IPS-11a (cell line): ENCODE results near the gene KRT1.
"Not testable (repeated sequence)": the region's sequence is repeated elsewhere in the genome, so short reads cannot be mapped to it uniquely, and the experiment has no call there.

Experiments used
- H3K4me3 ChIP-seq: one replicate; pipeline ENCODE4 v1.5.1; 2013; ENCODE audit warnings: low read depth, low read length, control low read depth

Gene KRT1

DNA sequence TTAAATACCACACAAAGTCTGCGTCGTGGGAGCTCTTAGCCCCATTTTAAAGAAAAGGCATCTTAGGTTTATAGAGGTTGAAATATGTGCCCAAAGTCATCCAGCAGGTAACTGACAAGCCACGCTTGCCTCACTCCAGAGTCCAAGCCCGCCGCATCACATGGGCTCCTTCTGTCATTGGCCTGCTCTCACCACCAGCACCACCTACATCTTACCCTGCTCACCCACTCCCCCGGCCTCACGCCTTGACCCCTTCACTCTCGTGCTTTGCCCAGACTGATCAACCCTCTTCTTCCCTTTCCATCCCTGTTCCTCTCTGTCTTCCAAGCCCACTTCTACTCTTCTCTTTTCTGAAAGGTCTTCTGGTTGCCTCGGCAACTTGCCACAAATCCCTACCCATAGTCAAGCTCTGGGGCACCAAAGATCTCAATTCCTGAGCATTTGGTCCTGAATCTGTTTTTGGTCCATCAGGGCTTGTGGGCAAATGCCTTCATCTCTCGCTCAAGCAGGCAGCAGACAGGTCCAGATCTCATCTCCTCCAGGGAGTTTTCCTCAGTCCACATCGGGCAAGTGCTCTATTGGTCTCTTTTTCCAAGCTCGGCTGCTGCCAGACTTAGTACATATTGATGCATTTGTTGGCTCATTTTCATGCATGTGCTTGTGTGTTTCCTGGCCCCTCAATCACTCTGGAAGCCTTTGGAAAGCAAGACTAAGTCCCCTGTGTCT is 3.5 kb upstream of the KRT1 start:
- H3K4me3 ChIP-seq = no peak overlapping the region

DNA sequence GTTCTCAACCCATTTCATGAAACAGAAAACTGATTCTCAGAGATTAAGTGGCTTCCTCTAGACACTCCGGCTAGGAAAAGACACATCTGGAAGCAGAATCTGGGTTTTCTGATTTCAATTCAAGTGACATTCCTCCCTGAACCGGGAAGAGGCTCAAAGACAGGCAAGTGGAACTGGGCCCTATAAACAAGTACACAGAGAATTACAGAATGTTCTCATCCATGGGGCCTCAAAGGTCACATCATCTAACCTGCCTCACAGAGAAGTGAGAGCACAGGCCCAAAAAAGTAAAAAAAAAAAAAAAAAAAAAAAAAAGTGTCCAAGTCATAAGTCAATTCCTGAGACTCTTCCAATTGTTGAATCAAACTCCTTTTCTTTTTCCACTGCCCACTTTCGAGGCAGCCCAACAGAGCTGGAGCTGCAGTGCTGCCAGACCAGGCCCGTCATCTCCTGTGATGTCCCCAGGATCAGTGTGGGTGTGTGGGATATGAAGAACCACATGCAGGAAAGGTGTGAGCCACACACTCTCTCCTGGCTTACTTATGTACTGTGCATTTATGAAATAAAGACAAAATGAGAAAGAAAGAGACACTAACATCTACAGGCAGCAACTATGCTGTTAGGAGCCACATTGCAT is 2.8 kb upstream of the KRT1 start:
- H3K4me3 ChIP-seq = no peak overlapping the region

DNA sequence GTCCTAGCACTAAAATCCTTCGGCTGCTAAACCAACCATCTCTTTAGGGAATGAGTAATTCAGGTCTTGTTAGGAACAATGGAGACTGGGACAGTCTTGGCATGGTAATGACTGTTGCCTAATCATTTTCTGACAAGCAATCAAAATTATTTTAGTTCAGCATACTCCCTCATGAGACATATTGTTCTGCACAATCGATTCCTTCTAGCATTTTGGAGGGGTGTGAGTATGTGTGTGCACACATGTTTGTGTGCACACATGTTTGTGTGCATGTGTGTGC is 2.1 kb upstream of the KRT1 start:
- H3K4me3 ChIP-seq = no peak overlapping the region

GRCh38 chr12:52681526-52682380 is 1.5 kb upstream of the KRT1 start:
- no peak overlapping the region for H3K4me3 ChIP-seq

GRCh38 chr12:52679875-52680274 is 332 bp downstream of the KRT1 start:
- no peak overlapping the region for H3K4me3 ChIP-seq

DNA sequence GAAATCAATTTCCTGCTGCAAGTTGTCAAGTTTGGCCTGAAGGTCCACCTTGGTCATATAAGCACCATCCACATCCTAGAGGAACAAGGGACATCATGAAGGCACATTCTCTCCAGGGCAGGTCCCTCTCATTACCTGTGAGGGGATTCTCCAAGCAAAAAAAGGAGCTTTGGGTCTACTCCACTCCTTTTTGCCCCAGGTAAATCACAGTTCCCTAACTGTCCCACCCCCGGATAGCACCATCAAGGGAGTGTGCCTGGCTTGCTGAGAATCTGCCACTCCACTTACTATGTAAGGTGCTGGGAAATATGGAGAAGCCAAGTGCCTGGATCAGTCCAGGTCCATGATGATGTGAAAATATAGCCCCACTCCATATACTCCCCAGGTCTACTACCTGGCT is 2.5 kb downstream of the KRT1 start:
- H3K4me3 ChIP-seq = no peak overlapping the region

- H3K4me3 ChIP-seq = no peak overlapping the region
Observed at GRCh38 chr12:52677126-52677525, 3.1 kb downstream of the KRT1 start.

DNA sequence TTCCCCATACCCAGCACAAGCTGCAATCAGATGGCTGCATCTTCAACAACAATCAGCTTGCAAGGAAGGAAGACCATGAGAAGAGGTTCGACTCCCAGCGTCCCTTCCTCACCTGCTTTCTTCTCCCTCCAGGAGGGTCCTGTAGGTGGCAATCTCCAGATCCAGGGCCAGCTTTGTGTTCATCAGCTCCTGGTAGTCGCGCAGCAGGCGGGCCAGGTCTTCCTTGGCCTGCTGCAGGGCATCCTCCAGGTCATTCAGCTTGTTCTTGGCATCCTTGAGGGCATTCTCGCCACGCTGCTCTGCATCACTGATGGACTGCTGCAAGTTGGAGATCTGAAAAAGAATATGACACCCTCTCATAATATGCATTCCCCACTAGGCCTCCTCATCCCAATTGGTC is 4.0 kb downstream of the KRT1 start:
- no peak overlapping the region for H3K4me3 ChIP-seq

DNA sequence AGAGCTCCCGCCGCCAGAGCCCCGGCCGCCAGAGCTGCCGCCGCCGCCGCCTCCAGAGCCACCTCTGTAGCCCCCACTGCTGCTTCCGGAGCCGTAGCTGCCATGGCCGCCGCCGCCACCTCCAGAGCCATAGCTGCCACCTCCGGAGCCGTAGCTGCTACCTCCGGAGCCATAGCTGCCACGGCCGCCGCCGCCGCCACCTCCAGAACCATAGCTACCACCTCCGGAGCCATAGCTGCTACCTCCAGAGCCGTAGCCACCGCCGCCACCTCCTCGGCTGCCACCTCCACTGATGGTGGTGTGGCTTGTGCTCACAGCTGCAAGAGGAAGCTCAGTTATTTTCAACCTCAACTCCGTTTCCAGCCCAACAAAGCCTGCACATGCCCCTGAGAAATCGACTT is 4.9 kb downstream of the KRT1 start:
- no peak overlapping the region for H3K4me3 ChIP-seq

DNA sequence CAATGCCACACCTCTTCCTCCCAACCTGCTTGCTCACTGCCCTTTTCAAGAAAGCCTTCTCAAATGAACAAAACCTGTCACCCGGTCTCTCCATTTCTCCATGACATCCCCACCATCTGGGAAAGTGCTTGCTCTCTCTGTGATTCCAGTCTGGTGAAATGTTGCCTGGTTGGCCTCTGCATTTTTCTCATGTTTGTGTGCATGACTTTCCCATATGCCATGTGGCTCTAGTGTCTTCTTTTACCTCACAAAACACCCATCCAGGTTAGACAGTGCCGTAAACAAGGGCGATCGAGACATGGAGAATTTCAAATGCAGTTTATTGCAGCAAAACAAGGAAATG is 5.8 kb downstream of the KRT1 start:
- H3K4me3 ChIP-seq = no peak overlapping the region

GRCh38 chr12:52673713-52674432 is 6.3 kb downstream of the KRT1 start:
- H3K4me3 ChIP-seq = no peak overlapping the region

DNA sequence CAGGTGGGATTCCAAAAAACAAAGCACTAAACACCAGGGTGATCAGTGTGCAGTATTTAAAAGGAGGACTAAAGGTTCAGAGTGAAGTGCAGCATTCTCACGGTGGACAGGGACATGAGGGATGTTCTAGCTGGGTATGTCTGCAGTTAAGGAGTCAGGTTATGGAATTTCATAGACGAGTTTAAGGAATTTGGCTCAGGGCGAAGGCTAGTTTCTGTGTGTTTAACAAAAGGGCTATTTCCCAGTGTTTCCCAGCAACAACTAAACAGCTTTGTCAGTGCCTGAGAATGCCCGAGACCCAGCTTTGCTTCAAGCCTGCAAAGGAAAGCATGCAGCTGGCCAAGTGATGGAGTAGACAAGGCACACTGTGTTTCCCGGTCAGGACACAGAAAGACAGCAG is 7.0 kb downstream of the KRT1 start:
- no peak overlapping the region for H3K4me3 ChIP-seq

GRCh38 chr12:52672321-52672933 is 7.8 kb downstream of the KRT1 start:
- H3K4me3 ChIP-seq = no peak overlapping the region

DNA sequence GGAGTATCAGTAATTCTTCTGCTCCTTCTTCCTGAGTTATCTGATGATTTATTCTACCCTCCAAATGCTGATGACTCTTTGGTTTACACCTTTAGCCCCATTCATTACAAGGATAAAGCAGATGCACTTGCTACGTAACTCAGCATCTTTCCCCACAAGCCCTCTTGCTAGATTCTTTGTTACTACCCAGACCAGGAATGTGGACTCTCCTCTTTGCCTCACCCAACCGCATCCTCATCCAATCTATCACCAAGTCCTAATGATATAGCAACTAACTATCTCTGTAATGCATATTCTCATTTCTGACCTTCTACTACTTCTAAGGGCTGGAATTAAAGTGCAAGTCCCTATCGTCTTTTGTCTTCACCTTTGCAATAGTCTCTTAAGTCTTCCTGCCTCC is 9.2 kb downstream of the KRT1 start:
- no peak overlapping the region for H3K4me3 ChIP-seq

- H3K4me3 ChIP-seq = no peak overlapping the region
Observed at GRCh38 chr12:52670506-52670905, 9.7 kb downstream of the KRT1 start.

- not testable (repeated sequence) for H3K4me3 ChIP-seq
Observed at GRCh38 chr12:52669941-52670340, 10.3 kb downstream of the KRT1 start.

DNA sequence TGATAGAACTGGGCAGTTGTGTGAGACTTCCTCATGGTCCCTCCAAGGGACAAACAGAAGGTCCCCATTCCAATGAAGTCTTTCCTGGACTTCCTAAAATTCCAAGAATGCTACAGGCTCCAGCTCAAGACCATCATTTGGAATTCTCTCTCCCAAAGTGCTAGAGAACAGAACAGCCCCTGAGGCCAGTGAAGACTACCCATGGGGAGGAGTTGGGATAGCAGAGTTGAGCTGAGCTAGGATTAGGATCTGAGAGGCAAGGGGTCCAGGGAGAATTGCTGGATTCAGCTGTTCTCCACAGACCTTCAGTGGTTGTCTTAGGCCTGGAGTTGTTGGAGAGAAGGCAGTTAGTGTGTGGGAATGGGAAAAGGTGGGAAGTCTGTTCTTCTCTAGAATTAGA is 10.8 kb downstream of the KRT1 start:
- H3K4me3 ChIP-seq = no peak overlapping the region

GRCh38 chr12:52667931-52668330 is 12.3 kb downstream of the KRT1 start:
- H3K4me3 ChIP-seq = no peak overlapping the region

GRCh38 chr12:52667509-52667908 is 12.7 kb downstream of the KRT1 start:
- H3K4me3 ChIP-seq = no peak overlapping the region

- no peak overlapping the region for H3K4me3 ChIP-seq
Observed at GRCh38 chr12:52666471-52666870, 13.7 kb downstream of the KRT1 start.

DNA sequence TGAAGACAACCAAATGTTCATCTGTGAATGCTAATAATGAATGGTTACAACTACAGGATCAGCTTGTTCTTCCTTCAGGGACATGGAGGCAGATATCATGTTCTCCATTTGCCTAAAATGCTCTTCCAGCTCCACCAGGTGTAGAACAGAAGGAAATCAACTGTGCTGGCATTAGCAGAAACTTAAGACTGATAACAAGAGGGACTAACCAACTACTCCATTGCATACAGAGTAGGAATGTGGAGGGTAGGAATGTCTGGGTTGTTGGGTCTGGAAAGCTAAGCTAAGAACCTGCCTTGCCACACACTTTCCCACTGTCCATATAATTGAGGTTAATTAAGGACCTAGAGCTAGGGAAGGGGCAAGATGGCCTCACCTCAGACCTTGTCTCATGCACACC is 16.8 kb downstream of the KRT1 start:
- no peak overlapping the region for H3K4me3 ChIP-seq
